Retinal pigment epithelial cell (primary cell): ENCODE data around the gene PTPN20.
"Not testable (repeated sequence)": the region's sequence is repeated elsewhere in the genome, so short reads cannot be mapped to it uniquely, and the experiment has no call there.

ENCODE experiments used
- DNase-seq: peaks from one replicate; pipeline ENCODE4 v3.0.0-alpha.2; 2010; ENCODE audit warnings: low read depth
- H3K4me3 ChIP-seq: 2 replicates; pipeline ENCODE4 v1.5.1; 2011; ENCODE audit warnings: mild to moderate bottlenecking, low read length, control low read depth, moderate library complexity
- CTCF ChIP-seq: conservative IDR thresholded peaks from 2 replicates; pipeline ENCODE4 v1.5.1; 2011; ENCODE audit warnings: low read depth, low read length, control low read depth, inconsistent platforms

The PTPN20 gene

GRCh38 chr10:46925853-46926252, 14.6 kb downstream of the PTPN20 start:
- TF ChIP-seq CTCF = peak; percentile 19
- not testable (repeated sequence) for DNase-seq

GRCh38 chr10:46928810-46929209, 17.6 kb downstream of the PTPN20 start:
- DNase-seq, H3K4me3 ChIP-seq: not testable (repeated sequence)

More at GRCh38 chr10:46925853-46926252, 14.6 kb downstream of the PTPN20 start:
- not testable (repeated sequence) for H3K4me3 ChIP-seq

- not testable (repeated sequence) for DNase-seq, H3K4me3 ChIP-seq
These were observed 21.2 kb downstream of the PTPN20 start for GRCh38 chr10:46932383-46932782.

GRCh38 chr10:46941091-46941490, 29.9 kb downstream of the PTPN20 start:
- not testable (repeated sequence) for DNase-seq, H3K4me3 ChIP-seq

GRCh38 chr10:46948687-46949518, 37.7 kb downstream of the PTPN20 start:
- not testable (repeated sequence) for DNase-seq

GRCh38 chr10:46952540-46952939, 41.3 kb downstream of the PTPN20 start:
- not testable (repeated sequence) for H3K4me3 ChIP-seq, DNase-seq

More at GRCh38 chr10:46948687-46949518, 37.7 kb downstream of the PTPN20 start:
- H3K4me3 ChIP-seq = not testable (repeated sequence)

GRCh38 chr10:46960742-46961141, 49.5 kb downstream of the PTPN20 start:
- DNase-seq, H3K4me3 ChIP-seq: not testable (repeated sequence)

GRCh38 chr10:46963356-46963755, 52.1 kb downstream of the PTPN20 start:
- not testable (repeated sequence) for H3K4me3 ChIP-seq, DNase-seq

GRCh38 chr10:46967013-46967412, 55.8 kb downstream of the PTPN20 start:
- H3K4me3 ChIP-seq, DNase-seq: not testable (repeated sequence)

GRCh38 chr10:46980223-46980622, 69.0 kb downstream of the PTPN20 start:
- DNase-seq, H3K4me3 ChIP-seq: not testable (repeated sequence)

GRCh38 chr10:46987233-46987924, 76.2 kb downstream of the PTPN20 start:
- DNase-seq, H3K4me3 ChIP-seq: not testable (repeated sequence)

- peak; percentile 46 for TF ChIP-seq CTCF
- DNase-seq = no peak
- H3K4me3 ChIP-seq = no peak overlapping the region
These were observed 81.8 kb downstream of the PTPN20 start for GRCh38 chr10:46992803-46993561.
